Central memory CD4-positive, alpha-beta T cell (primary cell): ENCODE data around the gene SLC39A11.
A peak's percentile ranks its signal among the peaks of the same experiment; 100 is the strongest.
"Not testable (repeated sequence)": the region's sequence is repeated elsewhere in the genome, so short reads cannot be mapped to it uniquely, and the experiment has no call there.

ENCODE experiments used
- DNase-seq: peaks from one replicate; pipeline ENCODE4 v3.0.0; 2022
- total RNA-seq, 3 experiments: gene quantifications; one replicate each; lab custom pipeline; 2026; lab: John Stamatoyannopoulos, UW

Gene SLC39A11
- total RNA-seq, result 11.2 to 12.9 (median 11.6) reads per million in 3 experiments

- peak; percentile 86 for DNase-seq
These were observed at the start of gene SLC39A11 for GRCh38 chr17:73092523-73093135. Gene SLC39A11, minus strand, starts transcription at chr17:73092688. Its CDS starts 3,924 bp downstream, at chr17:73088764.

DNA sequence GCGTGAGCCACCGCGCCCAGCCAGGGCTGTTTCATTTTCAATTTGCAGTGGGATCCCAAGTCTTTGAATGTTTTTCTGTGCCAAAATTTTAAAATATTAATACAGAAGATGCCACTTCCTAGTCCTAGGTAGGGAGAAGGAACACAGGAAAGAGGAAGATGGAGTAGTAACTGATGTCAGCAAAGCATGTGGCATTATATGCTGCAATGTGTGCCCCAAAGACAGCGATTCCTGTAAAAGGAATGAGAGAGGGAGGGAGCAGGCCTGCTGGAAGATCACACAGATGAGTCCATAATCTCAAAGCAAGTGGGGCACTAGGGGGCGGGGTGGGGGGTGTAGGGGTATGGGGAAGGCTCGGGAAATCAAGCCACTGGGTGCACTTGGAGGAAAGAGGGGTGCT lies 48.9 kb upstream of the SLC39A11 start:
- no peak for DNase-seq

DNA sequence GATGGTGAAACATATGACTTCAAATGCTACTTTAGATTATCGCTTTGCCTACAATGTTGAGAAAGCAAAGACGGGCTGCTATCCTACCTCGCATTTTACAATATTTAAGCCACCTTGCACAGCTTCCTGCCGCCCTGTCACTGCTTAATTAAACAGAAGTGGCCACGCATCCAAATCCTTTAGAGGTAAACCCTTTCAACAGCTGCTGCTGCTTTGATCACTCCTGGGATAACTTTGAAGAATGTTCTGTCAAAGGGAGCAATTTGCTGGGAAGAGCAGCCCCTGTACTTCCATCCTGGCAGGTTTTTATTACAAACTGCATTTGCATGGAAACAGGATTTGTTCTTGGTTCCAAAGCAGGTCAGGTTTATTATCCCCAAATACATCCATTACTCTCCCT lies 48.1 kb upstream of the SLC39A11 start:
- DNase-seq, result no peak

DNA sequence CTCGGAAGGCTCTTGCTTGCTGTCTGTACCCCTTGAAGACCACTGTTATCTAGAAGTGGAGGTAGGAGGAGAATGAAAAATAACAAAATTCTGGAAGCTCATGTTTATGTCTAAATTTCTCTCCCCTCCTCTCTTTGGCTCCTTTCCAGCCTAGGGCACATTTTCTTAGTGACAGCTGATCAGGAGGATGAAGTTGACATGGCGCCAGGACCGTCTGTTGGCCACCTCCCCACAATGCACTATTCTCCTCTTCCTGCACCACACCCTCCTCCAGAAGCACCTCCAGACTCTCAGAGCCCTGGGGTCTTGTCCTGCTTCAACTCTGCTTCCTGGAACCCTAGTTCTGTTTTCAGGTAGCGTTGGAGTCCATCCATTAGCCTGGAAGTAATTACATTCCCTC lies 46.8 kb upstream of the SLC39A11 start:
- no peak for DNase-seq

- DNase-seq, result no peak
These were observed 46.2 kb upstream of the SLC39A11 start for GRCh38 chr17:73138541-73139138.

GRCh38 chr17:73137376-73137775 lies 44.9 kb upstream of the SLC39A11 start:
- DNase-seq, result no peak

DNA sequence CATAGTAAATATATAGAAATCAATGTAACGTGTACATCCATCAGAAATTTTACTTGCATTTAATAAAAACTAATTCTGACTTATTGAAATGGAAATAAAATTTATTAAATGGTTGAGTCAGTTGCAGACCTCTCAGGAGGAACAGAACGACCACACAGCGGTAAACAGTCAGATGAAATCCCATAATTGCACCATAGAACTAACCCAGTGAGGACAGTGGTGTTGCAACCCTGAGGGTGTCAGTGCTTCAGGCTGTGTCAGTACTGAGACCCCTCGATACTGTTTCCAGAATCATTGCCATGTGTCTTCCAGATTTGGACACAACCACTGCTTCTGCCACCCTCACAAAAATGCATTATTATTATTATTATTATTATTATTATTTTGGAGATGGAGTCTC lies 43.3 kb upstream of the SLC39A11 start:
- no peak for DNase-seq

- no peak for DNase-seq
These were observed 41.6 kb upstream of the SLC39A11 start for GRCh38 chr17:73133911-73134649.

DNA sequence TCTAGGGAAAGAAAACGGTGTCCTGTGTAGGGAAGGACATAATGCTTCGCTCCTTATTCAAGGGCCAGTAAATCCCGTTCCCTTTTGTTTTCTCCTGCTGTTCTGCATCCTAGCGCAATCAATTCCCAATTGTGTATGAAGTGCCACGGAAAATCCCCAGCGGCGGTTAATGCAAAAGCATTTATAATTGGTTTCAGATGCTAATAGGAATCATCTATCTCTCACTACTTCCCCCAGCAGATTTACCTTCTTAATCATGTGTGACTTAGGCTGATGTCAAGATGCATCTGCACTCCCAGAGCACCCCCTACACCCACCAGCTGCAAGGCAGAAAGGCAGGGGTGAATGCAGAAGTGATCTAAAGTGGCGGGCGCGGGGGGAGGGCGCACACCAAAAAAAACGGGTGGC lies 39.6 kb upstream of the SLC39A11 start:
- no peak for DNase-seq

- DNase-seq, result not testable (repeated sequence)
These were observed 39.0 kb upstream of the SLC39A11 start for GRCh38 chr17:73131439-73131838.

DNA sequence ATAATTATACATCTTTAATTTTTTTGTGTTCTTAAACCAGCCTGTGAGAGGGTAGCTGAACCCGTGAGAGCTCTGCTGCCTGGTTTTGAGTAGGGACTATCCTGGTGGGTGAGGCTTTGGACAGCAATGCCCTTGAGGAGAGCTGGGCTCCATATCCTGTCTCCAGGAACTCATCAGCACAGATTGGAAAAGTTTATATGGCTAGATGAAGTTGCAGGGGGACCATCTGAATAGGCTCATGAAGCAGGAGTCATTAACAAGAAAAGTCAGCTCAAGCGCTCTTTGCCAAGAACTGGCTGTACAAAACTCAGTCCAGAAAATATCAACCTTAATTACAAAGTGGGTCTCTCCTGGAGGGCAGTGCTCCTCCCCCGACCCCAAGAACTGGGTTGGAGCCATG lies 38.5 kb upstream of the SLC39A11 start:
- no peak for DNase-seq

DNA sequence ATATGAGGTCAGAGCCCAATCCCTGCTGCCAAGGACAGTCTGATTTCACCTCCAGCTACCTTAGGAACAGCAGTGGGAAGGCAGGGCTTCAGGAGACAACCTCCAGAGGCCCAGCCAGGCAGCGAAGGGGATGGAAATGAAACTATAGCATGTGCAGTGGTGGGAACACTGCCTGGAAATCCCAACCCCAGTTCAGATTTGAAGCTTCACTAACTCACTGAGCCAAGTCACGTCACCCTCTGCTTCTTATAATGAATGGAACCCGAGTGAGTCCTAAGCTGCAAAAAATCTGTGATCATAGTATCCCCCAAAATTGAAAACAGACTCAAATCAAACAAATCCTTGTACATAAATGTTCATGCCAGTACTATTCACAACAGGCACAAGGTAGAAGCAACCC lies 36.0 kb upstream of the SLC39A11 start:
- DNase-seq, result no peak

DNA sequence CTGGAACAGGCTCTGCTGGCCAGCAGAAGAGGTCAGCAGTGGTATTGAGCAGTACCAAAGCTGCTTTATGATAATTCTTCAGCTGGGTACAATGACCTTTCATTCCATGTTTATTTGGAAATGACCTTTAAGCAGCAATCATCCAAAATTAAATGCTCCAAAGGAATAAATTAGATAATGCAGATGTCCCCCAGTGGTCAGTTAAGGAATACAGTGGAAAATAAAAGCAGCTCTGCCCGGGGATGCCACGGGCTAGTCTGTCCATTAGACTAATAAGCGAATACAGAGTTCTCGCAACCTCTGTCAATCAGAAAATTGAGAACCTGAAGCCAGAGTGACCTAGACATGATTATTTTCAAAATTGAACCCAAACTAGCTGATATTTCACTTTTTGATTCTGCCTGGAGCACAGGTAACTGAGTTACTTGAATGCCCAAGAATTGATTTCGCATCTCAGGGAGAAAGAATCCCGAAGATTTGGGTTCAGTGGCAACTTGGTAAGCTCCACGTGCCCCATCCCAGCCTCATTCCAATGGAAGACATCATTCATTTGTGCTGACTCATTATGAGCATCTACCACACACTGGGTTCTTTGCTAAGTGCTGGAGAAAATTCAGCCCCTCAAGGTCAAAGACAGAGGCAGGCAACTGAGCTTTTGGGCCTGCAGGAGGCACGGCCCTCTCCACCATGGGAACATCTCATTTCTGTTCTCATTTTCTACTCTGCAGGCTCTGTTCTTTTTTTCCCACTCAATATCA lies 34.4 kb upstream of the SLC39A11 start:
- DNase-seq, result no peak

DNA sequence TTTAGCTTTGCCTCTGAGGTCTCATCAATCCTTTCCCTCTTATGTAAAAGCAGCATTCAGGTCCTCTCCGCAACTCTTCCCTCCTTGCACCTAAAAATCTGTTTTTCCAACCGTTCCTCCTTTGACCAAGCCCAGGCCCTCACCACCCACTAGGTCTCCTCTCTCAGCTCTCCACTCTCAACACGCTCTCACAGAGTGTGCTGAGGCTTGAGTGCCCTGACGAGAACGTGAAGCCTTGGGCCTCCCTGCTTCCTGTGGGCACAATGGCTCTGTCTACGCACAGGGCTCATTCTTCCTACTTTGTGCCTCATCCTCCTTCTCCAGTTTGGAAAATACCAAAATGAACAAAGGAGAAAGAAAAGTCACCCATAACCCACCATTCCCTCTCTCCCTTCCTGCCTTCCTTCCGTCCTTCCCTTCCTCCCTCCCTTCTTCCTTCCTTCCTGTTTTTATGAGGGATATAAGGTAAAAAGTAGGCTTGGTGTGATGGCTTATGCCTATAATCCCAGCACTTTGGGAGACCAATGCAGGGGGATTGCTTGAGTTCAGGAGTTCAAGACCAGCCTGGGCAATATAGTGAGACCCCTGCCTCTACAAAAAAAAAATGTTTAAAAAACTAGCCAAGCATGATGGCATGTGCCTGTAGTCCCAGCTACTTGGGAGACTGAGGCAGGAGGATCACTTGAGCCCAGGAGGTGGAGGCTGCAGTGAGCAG lies 31.3 kb upstream of the SLC39A11 start:
- DNase-seq, result no peak

DNA sequence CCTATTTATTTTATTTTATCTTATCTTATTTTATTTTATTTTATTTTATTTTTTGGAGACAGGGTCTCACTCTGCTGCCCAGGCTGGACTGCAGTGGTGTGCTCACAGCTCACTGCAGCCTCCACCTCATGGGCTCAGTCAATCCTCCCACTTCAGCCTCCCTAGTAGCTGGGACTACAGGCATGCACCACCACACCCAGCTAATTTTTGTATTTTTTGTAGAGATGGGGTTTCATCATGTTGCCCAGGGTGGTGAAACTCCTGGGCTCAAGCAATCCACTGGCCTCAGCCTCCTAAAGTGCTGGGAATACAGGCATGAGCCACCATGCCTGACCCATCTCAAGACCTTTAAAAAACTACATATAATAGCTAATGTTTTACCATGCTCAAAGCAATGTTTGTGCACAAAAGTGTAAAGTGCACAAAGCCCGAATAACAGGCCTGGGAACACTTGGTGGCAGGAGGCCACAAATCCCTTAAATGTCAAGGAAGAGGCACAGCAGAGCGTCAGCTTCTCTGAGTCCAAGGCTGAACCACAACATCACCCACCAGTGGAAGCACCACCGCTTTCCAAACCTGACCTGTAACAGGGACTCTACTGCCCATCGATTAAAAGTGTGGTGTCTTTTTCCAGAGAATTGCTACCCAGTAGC lies 30.6 kb upstream of the SLC39A11 start:
- no peak for DNase-seq

DNA sequence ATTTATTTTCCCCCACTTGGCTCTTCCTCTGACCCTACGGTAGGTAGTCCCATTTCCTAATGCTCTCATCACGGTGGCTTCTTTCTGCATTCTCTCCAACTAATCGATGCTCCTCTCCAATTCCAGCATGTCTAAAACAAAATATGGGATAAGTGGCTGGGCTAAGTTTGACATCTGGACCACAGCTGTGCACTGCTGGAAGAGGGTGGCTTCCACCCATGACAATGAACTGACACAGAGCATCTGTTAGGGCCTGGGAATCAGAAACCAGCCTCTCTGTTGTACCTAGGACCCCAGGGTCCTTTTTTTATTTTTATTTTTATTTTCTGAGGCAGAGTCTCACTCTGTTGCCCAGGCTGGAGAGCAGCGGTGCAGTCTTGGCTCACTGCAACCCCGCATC lies 29.0 kb upstream of the SLC39A11 start:
- no peak for DNase-seq

- DNase-seq, result no peak
These were observed 27.1 kb upstream of the SLC39A11 start for GRCh38 chr17:73119631-73120030.

DNA sequence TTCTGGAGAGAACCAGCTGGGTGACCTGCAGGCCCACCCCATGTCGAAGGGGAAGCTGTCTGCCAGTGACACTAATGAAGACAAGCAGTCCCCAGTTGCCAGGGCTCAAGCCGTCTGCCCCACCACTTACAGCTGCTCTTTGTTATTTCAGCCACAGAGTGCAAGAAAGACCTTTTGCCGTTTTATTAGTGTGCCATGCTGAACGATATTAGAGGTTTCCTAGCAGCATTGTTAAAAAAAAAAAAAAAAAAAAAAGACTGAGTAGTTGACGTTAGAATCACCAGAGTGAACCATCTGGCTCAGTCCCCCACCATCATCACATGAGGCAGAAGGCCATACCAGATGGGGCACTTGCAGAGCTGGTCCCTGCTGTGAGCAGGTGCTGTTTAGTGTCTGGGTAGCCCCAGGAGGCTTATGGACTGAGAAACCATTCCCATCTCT lies 26.5 kb upstream of the SLC39A11 start:
- DNase-seq, result no peak

DNA sequence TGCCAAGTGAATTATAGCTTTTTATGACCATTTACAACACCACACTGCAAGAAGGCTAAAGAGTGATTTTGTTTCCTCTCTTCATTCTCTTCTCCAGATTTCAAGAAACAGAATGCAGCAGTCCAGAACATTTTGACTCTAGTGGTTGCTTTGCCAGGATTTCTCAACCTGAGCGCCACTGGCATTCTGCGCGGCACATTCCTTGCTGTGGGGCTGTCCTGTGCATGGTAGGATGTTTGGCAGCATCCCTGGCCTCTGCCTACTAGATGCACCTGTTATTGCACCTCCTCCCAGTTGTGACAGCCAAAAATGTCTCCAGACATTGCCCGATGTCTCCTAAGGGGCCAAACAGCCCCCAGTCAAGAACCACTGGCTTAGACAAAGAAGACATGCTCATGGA lies 25.7 kb upstream of the SLC39A11 start:
- no peak for DNase-seq

DNA sequence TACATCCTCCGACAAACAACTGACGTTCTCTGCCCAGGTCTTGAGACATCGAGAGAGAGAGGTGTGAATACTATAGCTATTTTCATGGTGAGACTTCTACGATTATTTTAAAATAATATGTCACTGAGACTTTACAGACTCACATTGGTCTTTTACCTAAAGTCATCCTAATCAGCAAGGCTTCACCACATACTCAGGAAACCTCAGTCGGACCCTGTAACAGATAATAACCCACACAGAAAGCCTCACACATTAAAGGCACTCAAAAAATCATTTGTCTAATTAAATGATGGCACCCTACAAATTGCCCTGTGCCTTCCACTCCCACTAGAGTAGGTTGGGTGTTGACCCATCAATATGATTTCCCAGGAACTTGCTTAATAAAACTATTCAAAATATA lies 19.8 kb upstream of the SLC39A11 start:
- no peak for DNase-seq

DNA sequence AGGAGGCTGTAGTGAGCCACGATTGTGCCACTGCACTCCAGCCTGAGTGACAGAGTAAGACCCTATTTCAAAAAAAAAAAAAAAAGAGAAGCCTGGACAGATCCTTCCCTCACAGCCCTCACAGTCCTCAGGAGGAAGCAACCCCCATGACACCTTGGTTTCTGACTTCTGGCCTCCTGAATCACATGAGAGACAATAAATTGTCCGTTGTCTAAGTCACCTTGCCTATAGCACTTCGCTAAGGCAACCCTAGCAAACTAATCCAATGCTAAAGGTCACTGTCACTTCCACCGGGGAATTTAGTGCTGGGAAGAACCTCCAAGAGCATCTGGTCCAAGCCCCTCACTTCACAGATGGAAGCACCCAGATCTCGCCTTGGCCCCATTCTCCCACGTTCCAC lies 18.9 kb upstream of the SLC39A11 start:
- DNase-seq, result no peak

GRCh38 chr17:73107191-73107590 lies 14.7 kb upstream of the SLC39A11 start:
- DNase-seq, result no peak
